ENCODE results near the gene HTN3.
"Not testable (repeated sequence)": the region's sequence is repeated elsewhere in the genome, so short reads cannot be mapped to it uniquely, and the experiment has no call there.

Gene HTN3

DNA sequence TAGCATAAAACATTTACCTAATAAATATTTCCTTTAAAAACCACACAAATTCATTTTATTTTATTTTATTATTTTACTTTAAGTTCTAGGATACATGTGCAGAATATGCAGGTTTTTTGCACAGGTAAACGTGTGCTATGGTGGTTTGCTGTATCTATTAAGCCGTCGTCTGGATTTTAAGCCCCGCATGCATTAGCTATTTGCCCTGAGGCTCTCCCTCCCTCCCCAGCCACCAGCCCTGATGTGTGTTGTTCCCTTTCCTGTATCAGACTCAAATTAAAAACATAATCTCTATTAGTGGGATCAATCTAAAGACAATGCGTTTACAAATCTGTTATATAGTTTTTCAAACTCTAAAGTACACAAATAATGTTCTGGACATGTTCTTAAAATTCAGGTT, 1.2 kb upstream of the HTN3 start:
- Histone ChIP-seq H3K4me3 (ENCODE audit: low read depth, low read length) (no peak overlapping the region), H3K36me3 (ENCODE audit: control insufficient read depth, insufficient read depth, low read length) (no peaks in the 10 kb centered on the region), H3K9ac (ENCODE audit: low read length) (no peak overlapping the region), H3K27ac (ENCODE audit: low read depth, low read length) (no peak overlapping the region), H3K9me3 (ENCODE audit: control insufficient read depth, insufficient read depth, low read depth, low read length) (no peaks in the 10 kb centered on the region), H3K4me1 (ENCODE audit: control insufficient read depth, insufficient read depth, low read length) (no peaks in the 10 kb centered on the region), H3K27me3 (ENCODE audit: control insufficient read depth, insufficient read depth, low read length) (no peaks in the 10 kb centered on the region)

- H3K4me1 ChIP-seq (ENCODE audit: control insufficient read depth, insufficient read depth, low read length); H3K9me3 ChIP-seq (ENCODE audit: control insufficient read depth, insufficient read depth, low read depth, low read length); H3K4me3 ChIP-seq (ENCODE audit: low read depth, low read length); H3K27me3 ChIP-seq (ENCODE audit: control insufficient read depth, insufficient read depth, low read length); H3K27ac ChIP-seq (ENCODE audit: low read depth, low read length); H3K9ac ChIP-seq (ENCODE audit: low read length); H3K36me3 ChIP-seq (ENCODE audit: control insufficient read depth, insufficient read depth, low read length): not testable (repeated sequence)
Measured at GRCh38 chr4:70037559-70037958, 9.3 kb downstream of the HTN3 start.

DNA sequence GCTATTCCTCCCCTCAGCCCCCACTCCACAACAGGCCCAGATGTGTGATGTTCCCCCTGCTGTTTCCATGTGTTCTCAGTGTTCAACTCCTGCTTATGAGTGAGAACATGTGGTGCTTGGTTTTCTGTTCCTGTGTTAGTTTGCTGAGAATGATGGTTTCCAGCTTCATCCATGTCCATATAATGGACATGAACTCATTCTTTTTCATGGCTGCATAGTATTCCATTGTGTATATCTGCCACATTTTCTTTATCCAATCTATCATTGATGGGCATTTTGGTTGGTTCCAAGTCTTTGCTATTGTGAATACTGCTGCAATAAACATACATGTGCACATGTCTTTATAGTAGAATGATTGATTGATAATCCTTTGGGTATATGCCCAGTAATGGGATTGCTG, 11.7 kb downstream of the HTN3 start:
- not testable (repeated sequence) for H3K9me3 ChIP-seq (ENCODE audit: control insufficient read depth, insufficient read depth, low read depth, low read length); H3K27ac ChIP-seq (ENCODE audit: low read depth, low read length); H3K4me1 ChIP-seq (ENCODE audit: control insufficient read depth, insufficient read depth, low read length); H3K27me3 ChIP-seq (ENCODE audit: control insufficient read depth, insufficient read depth, low read length); H3K4me3 ChIP-seq (ENCODE audit: low read depth, low read length); H3K36me3 ChIP-seq (ENCODE audit: control insufficient read depth, insufficient read depth, low read length); H3K9ac ChIP-seq (ENCODE audit: low read length)

DNA sequence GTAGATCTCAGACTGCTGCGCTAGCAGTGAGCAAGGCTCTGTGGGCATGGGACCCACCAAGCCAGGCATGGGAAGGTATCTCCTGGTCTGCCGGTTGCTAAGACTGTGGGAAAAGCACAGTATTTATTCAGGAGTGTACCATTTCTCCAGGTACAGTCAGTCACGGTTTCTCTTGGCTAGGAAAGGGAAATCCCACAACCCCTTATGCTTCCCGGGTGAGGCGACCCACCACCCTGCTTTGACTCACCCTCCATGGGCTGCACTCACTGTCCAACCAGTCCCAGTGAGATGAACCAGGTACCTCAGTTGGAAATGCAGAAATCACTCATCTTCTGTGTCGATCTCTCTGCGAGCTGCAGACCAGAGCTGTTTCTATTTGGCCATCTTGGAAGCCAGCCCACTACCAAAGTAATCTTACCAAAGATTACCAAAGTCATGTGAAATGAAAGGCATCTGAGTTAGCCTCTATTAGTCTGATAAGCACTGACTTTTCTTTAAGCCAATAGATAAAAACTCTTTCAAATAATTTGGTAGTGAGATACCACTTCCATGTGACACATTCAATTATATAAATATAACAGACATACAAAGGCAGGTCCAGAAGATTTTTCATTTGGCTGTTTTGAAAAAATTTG, 13.5 kb downstream of the HTN3 start:
- Histone ChIP-seq H3K4me3 (ENCODE audit: low read depth, low read length) (no peak overlapping the region), H3K9me3 (ENCODE audit: control insufficient read depth, insufficient read depth, low read depth, low read length) (peaks cover 8% of the 10 kb centered on the region; the same call in 1 of the 2 replicates), H3K27me3 (ENCODE audit: control insufficient read depth, insufficient read depth, low read length) (no peaks in the 10 kb centered on the region), H3K4me1 (ENCODE audit: control insufficient read depth, insufficient read depth, low read length) (no peaks in the 10 kb centered on the region), H3K27ac (ENCODE audit: low read depth, low read length) (no peak overlapping the region), H3K36me3 (ENCODE audit: control insufficient read depth, insufficient read depth, low read length) (no peaks in the 10 kb centered on the region), H3K9ac (ENCODE audit: low read length) (no peak overlapping the region)

- not testable (repeated sequence) for H3K27me3 ChIP-seq (ENCODE audit: control insufficient read depth, insufficient read depth, low read length); H3K4me3 ChIP-seq (ENCODE audit: low read depth, low read length); H3K4me1 ChIP-seq (ENCODE audit: control insufficient read depth, insufficient read depth, low read length); H3K36me3 ChIP-seq (ENCODE audit: control insufficient read depth, insufficient read depth, low read length); H3K27ac ChIP-seq (ENCODE audit: low read depth, low read length); H3K9me3 ChIP-seq (ENCODE audit: control insufficient read depth, insufficient read depth, low read depth, low read length); H3K9ac ChIP-seq (ENCODE audit: low read length)
Measured at GRCh38 chr4:70050138-70050537, 21.9 kb downstream of the HTN3 start, which contains the start of gene HTN1. TSS of gene HTN1 (plus strand) at chr4:70050438. CDS start at chr4:70053077, 2,639 bp downstream.

DNA sequence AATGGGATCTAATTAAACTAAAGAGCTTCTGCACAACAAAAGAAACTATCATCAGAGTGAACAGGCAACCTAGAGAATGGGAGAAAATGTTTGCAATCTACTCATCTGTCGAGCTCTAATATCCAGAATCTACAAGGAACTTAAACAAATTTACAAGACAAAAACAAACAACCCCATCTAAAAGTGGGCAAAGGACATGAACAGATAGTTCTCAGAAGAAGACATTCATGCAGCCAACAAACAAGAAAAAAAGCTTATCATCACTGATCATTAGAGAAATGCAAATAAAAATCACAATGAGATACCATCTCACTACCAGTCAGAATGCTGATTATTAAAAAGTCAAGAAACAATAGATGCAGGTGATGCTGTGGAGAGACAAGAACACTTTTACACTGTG, 28.3 kb downstream of the HTN3 start:
- H3K9me3 ChIP-seq (ENCODE audit: control insufficient read depth, insufficient read depth, low read depth, low read length); H3K27me3 ChIP-seq (ENCODE audit: control insufficient read depth, insufficient read depth, low read length); H3K9ac ChIP-seq (ENCODE audit: low read length); H3K36me3 ChIP-seq (ENCODE audit: control insufficient read depth, insufficient read depth, low read length); H3K4me1 ChIP-seq (ENCODE audit: control insufficient read depth, insufficient read depth, low read length); H3K4me3 ChIP-seq (ENCODE audit: low read depth, low read length); H3K27ac ChIP-seq (ENCODE audit: low read depth, low read length): not testable (repeated sequence)

- no peaks in the 10 kb centered on the region for H3K27me3 ChIP-seq (ENCODE audit: control insufficient read depth, insufficient read depth, low read length)
- H3K9me3 ChIP-seq (ENCODE audit: control insufficient read depth, insufficient read depth, low read depth, low read length): peaks cover 8% of the 10 kb centered on the region
- no peaks in the 10 kb centered on the region for H3K4me1 ChIP-seq (ENCODE audit: control insufficient read depth, insufficient read depth, low read length)
- H3K9ac ChIP-seq (ENCODE audit: low read length): no peak overlapping the region
- H3K36me3 ChIP-seq (ENCODE audit: control insufficient read depth, insufficient read depth, low read length): no peaks in the 10 kb centered on the region
- no peak overlapping the region for H3K27ac ChIP-seq (ENCODE audit: low read depth, low read length)
- H3K4me3 ChIP-seq (ENCODE audit: low read depth, low read length): no peak overlapping the region
Measured at GRCh38 chr4:70057651-70058050, 29.4 kb downstream of the HTN3 start.

GRCh38 chr4:70059149-70059548, 30.9 kb downstream of the HTN3 start:
- Histone ChIP-seq H3K27me3 (ENCODE audit: control insufficient read depth, insufficient read depth, low read length) (no peaks in the 10 kb centered on the region), H3K27ac (ENCODE audit: low read depth, low read length) (no peak overlapping the region), H3K4me1 (ENCODE audit: control insufficient read depth, insufficient read depth, low read length) (no peaks in the 10 kb centered on the region), H3K9ac (ENCODE audit: low read length) (no peak overlapping the region), H3K4me3 (ENCODE audit: low read depth, low read length) (no peak overlapping the region), H3K36me3 (ENCODE audit: control insufficient read depth, insufficient read depth, low read length) (no peaks in the 10 kb centered on the region), H3K9me3 (ENCODE audit: control insufficient read depth, insufficient read depth, low read depth, low read length) (peaks cover 8% of the 10 kb centered on the region)

GRCh38 chr4:70062000-70062399, 33.7 kb downstream of the HTN3 start:
- H3K4me3 ChIP-seq (ENCODE audit: low read depth, low read length): no peak overlapping the region
- H3K27ac ChIP-seq (ENCODE audit: low read depth, low read length): no peak overlapping the region
- no peak overlapping the region for H3K9ac ChIP-seq (ENCODE audit: low read length)
- peaks cover 2% of the 10 kb centered on the region; the same call in 1 of the 2 replicates for H3K9me3 ChIP-seq (ENCODE audit: control insufficient read depth, insufficient read depth, low read depth, low read length)
- no peaks in the 10 kb centered on the region for H3K36me3 ChIP-seq (ENCODE audit: control insufficient read depth, insufficient read depth, low read length)
- H3K4me1 ChIP-seq (ENCODE audit: control insufficient read depth, insufficient read depth, low read length): no peaks in the 10 kb centered on the region
- no peaks in the 10 kb centered on the region for H3K27me3 ChIP-seq (ENCODE audit: control insufficient read depth, insufficient read depth, low read length)

DNA sequence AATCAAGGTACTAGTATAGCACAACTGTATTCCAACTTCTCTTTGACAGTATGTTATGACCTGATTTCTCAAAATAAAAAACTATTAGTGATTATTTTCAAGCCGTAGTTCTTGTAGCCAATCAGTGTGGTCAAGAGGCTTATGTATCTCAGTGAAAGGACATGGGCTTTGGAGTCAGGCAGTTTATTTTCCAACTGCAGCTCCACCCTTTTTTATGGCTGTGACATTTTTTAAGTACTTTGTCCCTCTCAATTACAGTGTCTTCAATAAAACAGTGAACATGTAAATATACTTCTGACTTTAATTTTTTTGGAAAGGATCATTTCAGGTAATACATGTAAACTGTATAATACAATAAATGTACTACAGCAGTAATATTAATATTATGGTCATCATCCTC, 51.9 kb downstream of the HTN3 start:
- no peaks in the 10 kb centered on the region for H3K27me3 ChIP-seq (ENCODE audit: control insufficient read depth, insufficient read depth, low read length)
- no peak overlapping the region for H3K4me3 ChIP-seq (ENCODE audit: low read depth, low read length)
- H3K9ac ChIP-seq (ENCODE audit: low read length): no peak overlapping the region
- peaks cover 4% of the 10 kb centered on the region; the same call in 1 of the 2 replicates for H3K9me3 ChIP-seq (ENCODE audit: control insufficient read depth, insufficient read depth, low read depth, low read length)
- H3K36me3 ChIP-seq (ENCODE audit: control insufficient read depth, insufficient read depth, low read length): no peaks in the 10 kb centered on the region
- no peak overlapping the region for H3K27ac ChIP-seq (ENCODE audit: low read depth, low read length)
- no peaks in the 10 kb centered on the region for H3K4me1 ChIP-seq (ENCODE audit: control insufficient read depth, insufficient read depth, low read length)
